ENCODE data around the gene LDB1. TPM values are rescaled to one million over a fixed set of nuclear protein-coding genes. Genes with fewer than 3 reads are reported as not detected.

LDB1 gene
- total RNA-seq, 1 experiment from 2014 or later: 63.9 TPM

DNA sequence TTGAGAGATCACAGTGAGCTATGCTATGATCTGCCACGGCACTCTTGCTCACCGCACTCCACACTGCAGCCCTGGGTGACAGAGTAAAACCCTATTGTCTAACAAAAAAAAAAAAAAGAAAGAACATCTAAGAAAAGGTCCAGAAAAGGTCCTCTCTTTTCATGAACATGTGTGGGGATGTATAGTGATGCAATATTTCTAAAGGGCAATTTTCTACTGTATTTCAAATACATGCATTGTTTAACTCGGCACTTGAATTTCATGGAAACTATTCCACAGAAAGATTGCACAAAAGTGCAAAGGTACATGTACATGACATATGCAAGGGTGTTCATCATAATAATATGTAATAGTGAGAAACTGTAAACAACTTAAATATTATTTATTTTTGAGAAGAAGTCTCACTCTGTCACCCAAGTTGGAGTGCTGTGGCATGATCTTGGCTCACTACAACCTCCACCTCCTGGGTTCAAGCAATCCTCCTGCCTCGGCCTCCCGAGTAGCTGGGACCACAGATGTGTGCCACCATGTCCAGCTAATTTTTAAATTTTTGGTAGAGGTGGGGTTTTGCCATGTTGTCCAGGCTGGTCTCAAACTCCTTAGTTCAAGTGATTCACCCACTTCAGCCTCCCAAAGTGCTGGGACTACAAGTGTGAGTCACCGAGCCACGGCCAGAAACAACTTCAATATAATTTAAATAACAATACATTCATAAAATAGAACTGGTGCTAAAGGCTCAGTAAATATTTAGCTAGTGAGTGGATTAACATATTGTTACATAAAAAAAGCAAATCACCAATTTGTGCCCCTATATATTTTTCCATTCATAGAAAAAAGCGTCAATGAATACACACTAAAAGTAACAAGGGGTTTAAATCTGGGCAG is 11.4 kb upstream of the LDB1 start:
- Histone ChIP-seq H3K9me2 (ENCODE audit: insufficient read depth) (no peaks in the 10 kb centered on the region), H3K27ac (ENCODE audit: low read depth, low read length) (peak overlapping the region; percentile 98; the same call in 1 of the 2 replicates), H3K4me1 (ENCODE audit: control insufficient read depth in 1 of 2, insufficient read depth in 2 of 2, low read length in 2 of 2) (peaks cover 27 to 49% of the 10 kb centered on the region in 2 experiments), H3K36me3 (ENCODE audit: control insufficient read depth in 1 of 2, insufficient read depth in 2 of 2, low read length in 2 of 2) (peaks cover 0 to 25% of the 10 kb centered on the region in 2 experiments; a peak in 2 of 4 replicates), H3K27me3 (ENCODE audit: insufficient read depth, low read length) (no peaks in the 10 kb centered on the region), H3K4me2 (ENCODE audit: low read length) (peak overlapping the region; percentile 87), H3K4me3 (replicated peaks in 1 of 2; ENCODE audit: low read depth in 1 of 2, low read length in 2 of 2) (peak overlapping the region; percentile 93; a peak in 3 of 4 replicates), H3K79me2 (ENCODE audit: insufficient read depth, low read length) (peaks cover 37% of the 10 kb centered on the region), H4K20me1 (ENCODE audit: insufficient read depth) (peaks cover 20% of the 10 kb centered on the region; the same call in 1 of the 2 replicates), H3K9me3 (ENCODE audit: control insufficient read depth in 1 of 2, insufficient read depth in 1 of 2, low read depth in 1 of 2, low read length in 2 of 2) (no peaks in the 10 kb centered on the region), H2AFZ (ENCODE audit: low read depth, low read length, poor library complexity, severe bottlenecking) (peak overlapping the region; percentile 19), H3K9ac (ENCODE audit: low read length) (peak overlapping the region; percentile 99)
- ChIA-PET RAD21 (ENCODE audit: low non-redundant PET in 1 of 2, low total read pairs in 2 of 2, uncharacterized antibody in 2 of 2, unreplicated experiment in 2 of 2) (interaction anchor here in 1 of 2 experiments (0.7 kb wide), 1 partner anchor 20 kb away, joined by 3 read pairs; no protein-coding TSS in a partner anchor), CTCF (interaction anchor here (1.2 to 1.7 kb wide), 3 partner anchors 8 to 26 kb away, joined by 4 to 11 read pairs (median 5); partner anchors contain the start of gene NOLC1), POLR2A (interaction anchor here (1.5 kb wide), 1 partner anchor 17 kb away, joined by 4 read pairs; no protein-coding TSS in a partner anchor)
- BruUV-seq (replicated peaks): no TSS peak
- intact Hi-C loops (cut with micrococcal nuclease): loop anchor here (1.0 kb wide), 2 partner anchors 21 to 75 kb away; partner anchors contain the start of genes ARMH3 and NOLC1
- no peak for DNase-seq (ENCODE audit: low read depth, low spot score)
- no peak for ATAC-seq
- TF ChIP-seq TCF7L2 (IDR thresholded peaks at IDR 0.05; ENCODE audit: borderline replicate concordance, extremely low read depth, insufficient read depth, insufficient read length) (no peak), POLR2A (IDR thresholded peaks at IDR 0.05; ENCODE audit: borderline replicate concordance, extremely low read depth, insufficient read depth, insufficient read length) (peak; percentile 4), POLR2AphosphoS5 (IDR thresholded peaks at IDR 0.05; ENCODE audit: low read depth, low read length) (no peak)

DNA sequence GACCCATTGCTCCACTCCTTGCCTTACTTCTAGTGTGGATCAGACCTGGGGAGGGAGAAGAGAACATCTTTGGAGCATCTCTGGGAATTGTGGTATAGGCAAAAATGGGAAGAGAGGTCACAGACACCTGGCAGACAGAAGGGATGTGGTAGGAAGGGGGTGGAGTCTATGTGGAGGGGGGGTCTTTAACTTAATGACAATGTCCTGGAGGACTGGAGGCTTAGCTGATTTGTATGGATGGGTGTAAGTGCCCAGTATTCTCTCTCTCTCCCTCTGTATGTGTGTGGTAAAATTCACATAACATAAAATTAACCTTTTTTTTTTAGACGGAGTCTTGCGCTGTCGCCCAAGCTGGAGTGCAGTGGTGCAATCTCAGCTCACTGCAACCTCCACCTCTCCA is 3.1 kb upstream of the LDB1 start:
- Histone ChIP-seq H3K9ac (ENCODE audit: low read length) (no peak overlapping the region), H3K36me3 (ENCODE audit: control insufficient read depth in 1 of 2, insufficient read depth in 2 of 2, low read length in 2 of 2) (no peaks in the 10 kb centered on the region), H3K9me2 (ENCODE audit: insufficient read depth) (no peaks in the 10 kb centered on the region), H3K4me1 (ENCODE audit: control insufficient read depth in 1 of 2, insufficient read depth in 2 of 2, low read length in 2 of 2) (peaks cover 30 to 52% of the 10 kb centered on the region in 2 experiments), H4K20me1 (ENCODE audit: insufficient read depth) (no peaks in the 10 kb centered on the region), H3K27ac (ENCODE audit: low read depth, low read length) (no peak overlapping the region), H3K9me3 (ENCODE audit: control insufficient read depth in 1 of 2, insufficient read depth in 1 of 2, low read depth in 1 of 2, low read length in 2 of 2) (no peaks in the 10 kb centered on the region), H3K79me2 (ENCODE audit: insufficient read depth, low read length) (peaks cover 14% of the 10 kb centered on the region; the same call in 1 of the 2 replicates), H2AFZ (ENCODE audit: low read depth, low read length, poor library complexity, severe bottlenecking) (no peak overlapping the region), H3K4me3 (replicated peaks in 1 of 2; ENCODE audit: low read depth in 1 of 2, low read length in 2 of 2) (no peak overlapping the region), H3K4me2 (ENCODE audit: low read length) (no peak overlapping the region), H3K27me3 (ENCODE audit: insufficient read depth, low read length) (no peaks in the 10 kb centered on the region)
- ChIA-PET CTCF (interaction anchor here (1.3 kb wide), 1 partner anchor 9 kb away, joined by 5 read pairs; the partner anchor contains the start of gene PPRC1), RAD21 (ENCODE audit: low non-redundant PET in 1 of 2, low total read pairs in 2 of 2, uncharacterized antibody in 2 of 2, unreplicated experiment in 2 of 2) (no interaction called here), POLR2A (no interaction called here)
- intact Hi-C loops (cut with micrococcal nuclease): no loop called here
- no peak for DNase-seq (ENCODE audit: low read depth, low spot score)
- no TSS peak for BruUV-seq (replicated peaks)
- ATAC-seq: no peak
- TF ChIP-seq POLR2AphosphoS5 (IDR thresholded peaks at IDR 0.05; ENCODE audit: low read depth, low read length): no peak
- TF ChIP-seq FOSL1 (IDR thresholded peaks at IDR 0.05; ENCODE audit: low read depth): no peak
- TF ChIP-seq, protein P1, sequence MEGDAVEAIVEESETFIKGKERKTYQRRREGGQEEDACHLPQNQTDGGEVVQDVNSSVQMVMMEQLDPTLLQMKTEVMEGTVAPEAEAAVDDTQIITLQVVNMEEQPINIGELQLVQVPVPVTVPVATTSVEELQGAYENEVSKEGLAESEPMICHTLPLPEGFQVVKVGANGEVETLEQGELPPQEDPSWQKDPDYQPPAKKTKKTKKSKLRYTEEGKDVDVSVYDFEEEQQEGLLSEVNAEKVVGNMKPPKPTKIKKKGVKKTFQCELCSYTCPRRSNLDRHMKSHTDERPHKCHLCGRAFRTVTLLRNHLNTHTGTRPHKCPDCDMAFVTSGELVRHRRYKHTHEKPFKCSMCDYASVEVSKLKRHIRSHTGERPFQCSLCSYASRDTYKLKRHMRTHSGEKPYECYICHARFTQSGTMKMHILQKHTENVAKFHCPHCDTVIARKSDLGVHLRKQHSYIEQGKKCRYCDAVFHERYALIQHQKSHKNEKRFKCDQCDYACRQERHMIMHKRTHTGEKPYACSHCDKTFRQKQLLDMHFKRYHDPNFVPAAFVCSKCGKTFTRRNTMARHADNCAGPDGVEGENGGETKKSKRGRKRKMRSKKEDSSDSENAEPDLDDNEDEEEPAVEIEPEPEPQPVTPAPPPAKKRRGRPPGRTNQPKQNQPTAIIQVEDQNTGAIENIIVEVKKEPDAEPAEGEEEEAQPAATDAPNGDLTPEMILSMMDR (IDR thresholded peaks at IDR 0.05 in 2 of 3, conservative IDR thresholded peaks at IDR 0.05 in 1 of 3; ENCODE audit: borderline replicate concordance in 1 of 3, insufficient read depth in 1 of 3, low read depth in 2 of 3, low read length in 2 of 3): no peak
- TF ChIP-seq POLR2A (IDR thresholded peaks at IDR 0.05; ENCODE audit: borderline replicate concordance, extremely low read depth, insufficient read depth, insufficient read length): no peak
- TF ChIP-seq, protein P2, sequence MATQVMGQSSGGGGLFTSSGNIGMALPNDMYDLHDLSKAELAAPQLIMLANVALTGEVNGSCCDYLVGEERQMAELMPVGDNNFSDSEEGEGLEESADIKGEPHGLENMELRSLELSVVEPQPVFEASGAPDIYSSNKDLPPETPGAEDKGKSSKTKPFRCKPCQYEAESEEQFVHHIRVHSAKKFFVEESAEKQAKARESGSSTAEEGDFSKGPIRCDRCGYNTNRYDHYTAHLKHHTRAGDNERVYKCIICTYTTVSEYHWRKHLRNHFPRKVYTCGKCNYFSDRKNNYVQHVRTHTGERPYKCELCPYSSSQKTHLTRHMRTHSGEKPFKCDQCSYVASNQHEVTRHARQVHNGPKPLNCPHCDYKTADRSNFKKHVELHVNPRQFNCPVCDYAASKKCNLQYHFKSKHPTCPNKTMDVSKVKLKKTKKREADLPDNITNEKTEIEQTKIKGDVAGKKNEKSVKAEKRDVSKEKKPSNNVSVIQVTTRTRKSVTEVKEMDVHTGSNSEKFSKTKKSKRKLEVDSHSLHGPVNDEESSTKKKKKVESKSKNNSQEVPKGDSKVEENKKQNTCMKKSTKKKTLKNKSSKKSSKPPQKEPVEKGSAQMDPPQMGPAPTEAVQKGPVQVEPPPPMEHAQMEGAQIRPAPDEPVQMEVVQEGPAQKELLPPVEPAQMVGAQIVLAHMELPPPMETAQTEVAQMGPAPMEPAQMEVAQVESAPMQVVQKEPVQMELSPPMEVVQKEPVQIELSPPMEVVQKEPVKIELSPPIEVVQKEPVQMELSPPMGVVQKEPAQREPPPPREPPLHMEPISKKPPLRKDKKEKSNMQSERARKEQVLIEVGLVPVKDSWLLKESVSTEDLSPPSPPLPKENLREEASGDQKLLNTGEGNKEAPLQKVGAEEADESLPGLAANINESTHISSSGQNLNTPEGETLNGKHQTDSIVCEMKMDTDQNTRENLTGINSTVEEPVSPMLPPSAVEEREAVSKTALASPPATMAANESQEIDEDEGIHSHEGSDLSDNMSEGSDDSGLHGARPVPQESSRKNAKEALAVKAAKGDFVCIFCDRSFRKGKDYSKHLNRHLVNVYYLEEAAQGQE (IDR thresholded peaks at IDR 0.05; ENCODE audit: low read depth): no peak
- TF ChIP-seq TCF7L2 (IDR thresholded peaks at IDR 0.05; ENCODE audit: borderline replicate concordance, extremely low read depth, insufficient read depth, insufficient read length): no peak
- TF ChIP-seq SP1 (IDR thresholded peaks at IDR 0.05; ENCODE audit: low read depth): no peak
- TF ChIP-seq, protein P3, sequence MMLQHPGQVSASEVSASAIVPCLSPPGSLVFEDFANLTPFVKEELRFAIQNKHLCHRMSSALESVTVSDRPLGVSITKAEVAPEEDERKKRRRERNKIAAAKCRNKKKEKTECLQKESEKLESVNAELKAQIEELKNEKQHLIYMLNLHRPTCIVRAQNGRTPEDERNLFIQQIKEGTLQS (IDR thresholded peaks at IDR 0.05): no peak
- no peak for TF ChIP-seq EZH2phosphoT487 (IDR thresholded peaks at IDR 0.05; ENCODE audit: borderline replicate concordance)
- no peak for TF ChIP-seq SIN3A (IDR thresholded peaks at IDR 0.05; ENCODE audit: low read depth)

Measured in HCT116 (cell line).